GM18511 (cell line): ENCODE data around the gene KCNF1.

Experiments
- ATAC-seq: cut with Tn5 transposase; IDR thresholded peaks from one replicate; pipeline ENCODE4 v1.9.1; 2021; ENCODE audit warnings: mild to moderate bottlenecking, moderate library complexity; ENCODE audit not compliant: unreplicated experiment

The KCNF1 gene

GRCh38 chr2:10961490-10961875 lies 49.7 kb downstream of the KCNF1 start:
- no peak for ATAC-seq

GRCh38 chr2:10962004-10962403 lies 50.3 kb downstream of the KCNF1 start:
- ATAC-seq = no peak

- ATAC-seq = no peak
Measured at GRCh38 chr2:10963155-10963554, 51.4 kb downstream of the KCNF1 start.
